GM18907 (cell line): Measurements from ENCODE around the gene NEFH.
A peak's percentile ranks its signal among the peaks of the same experiment; 100 is the strongest.

ENCODE experiments used
- ATAC-seq: cut with Tn5 transposase; IDR thresholded peaks from one replicate; pipeline ENCODE4 v1.9.1; 2021; ENCODE audit warnings: mild to moderate bottlenecking, moderate library complexity; ENCODE audit not compliant: unreplicated experiment

Gene NEFH

GRCh38 chr22:29459773-29460172 is 20.2 kb upstream of the NEFH start:
- ATAC-seq, result no peak

- no peak for ATAC-seq
Observed at GRCh38 chr22:29461263-29461662, 18.8 kb upstream of the NEFH start.

- no peak for ATAC-seq
Observed at GRCh38 chr22:29463629-29464028, 16.4 kb upstream of the NEFH start.

- no peak for ATAC-seq
Observed at GRCh38 chr22:29464581-29464980, 15.4 kb upstream of the NEFH start.

- no peak for ATAC-seq
Observed at GRCh38 chr22:29469755-29470154, 10.3 kb upstream of the NEFH start.

GRCh38 chr22:29470159-29470855 is 9.7 kb upstream of the NEFH start:
- ATAC-seq, result peak; percentile 44

- ATAC-seq, result no peak
Observed at GRCh38 chr22:29473001-29473400, 7.0 kb upstream of the NEFH start.

- no peak for ATAC-seq
Observed at GRCh38 chr22:29475550-29475949, 4.5 kb upstream of the NEFH start.

GRCh38 chr22:29476116-29476515 is 3.9 kb upstream of the NEFH start:
- ATAC-seq, result no peak

GRCh38 chr22:29477723-29478318 is 2.2 kb upstream of the NEFH start:
- no peak for ATAC-seq

- ATAC-seq, result no peak
Observed at GRCh38 chr22:29478326-29479276, 1.4 kb upstream of the NEFH start.

GRCh38 chr22:29480262-29480511 is 169 bp downstream of the NEFH start:
- no peak for ATAC-seq

GRCh38 chr22:29480512-29481264 is 670 bp downstream of the NEFH start:
- ATAC-seq, result no peak

GRCh38 chr22:29481265-29482000 is 1.4 kb downstream of the NEFH start:
- no peak for ATAC-seq

GRCh38 chr22:29482253-29482652 is 2.2 kb downstream of the NEFH start:
- ATAC-seq, result no peak

GRCh38 chr22:29482726-29483125 is 2.7 kb downstream of the NEFH start:
- no peak for ATAC-seq

- no peak for ATAC-seq
Observed at GRCh38 chr22:29483254-29483653, 3.2 kb downstream of the NEFH start.

GRCh38 chr22:29484642-29485041 is 4.6 kb downstream of the NEFH start:
- ATAC-seq, result no peak

GRCh38 chr22:29485448-29485847 is 5.4 kb downstream of the NEFH start:
- no peak for ATAC-seq

- no peak for ATAC-seq
Observed at GRCh38 chr22:29487426-29487986, 7.5 kb downstream of the NEFH start.
